ENCODE measurements around the gene KCTD13. TPM values are rescaled to one million over a fixed set of nuclear protein-coding genes. Genes with fewer than 3 reads are reported as not detected.
"Not testable (repeated sequence)": the region's sequence is repeated elsewhere in the genome, so short reads cannot be mapped to it uniquely, and the experiment has no call there.

Gene KCTD13
- total RNA-seq, 1 donor from 2014 or later, result 4.2 TPM

DNA sequence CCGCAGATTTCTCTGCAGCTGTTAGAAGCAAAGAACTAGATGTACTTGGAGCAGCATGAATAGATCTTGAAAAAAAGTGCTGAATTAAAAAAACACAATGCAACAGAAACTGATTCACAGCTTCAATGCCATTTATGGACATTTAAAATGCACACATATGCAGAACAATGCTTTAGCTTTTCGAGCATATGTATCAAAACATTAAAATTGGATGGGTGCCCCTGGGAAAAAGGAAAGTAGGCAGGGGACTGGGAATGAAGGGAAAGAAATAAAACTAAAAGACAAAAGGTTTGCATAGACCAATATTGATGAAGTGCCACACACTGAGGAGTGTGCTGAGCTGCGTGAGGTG, 5.0 kb downstream of the KCTD13 start:
- Histone ChIP-seq H3K9ac (ENCODE audit: low read depth in 1 of 3, low read length in 3 of 3) (no peak overlapping the region), H3K4me3 (ENCODE audit: low read length in 3 of 3) (no peak overlapping the region), H3K27me3 (ENCODE audit: control insufficient read depth in 3 of 3, insufficient read depth in 3 of 3, low read length in 3 of 3) (no peaks in the 10 kb centered on the region), H3K9me3 (ENCODE audit: control insufficient read depth in 3 of 3, low read length in 3 of 3) (no peaks in the 10 kb centered on the region), H3K4me1 (ENCODE audit: control insufficient read depth in 3 of 3, insufficient read depth in 3 of 3, low read length in 3 of 3) (peaks cover 7 to 17% (median 9%) of the 10 kb centered on the region in 3 donors), H3K36me3 (ENCODE audit: control insufficient read depth in 3 of 3, insufficient read depth in 3 of 3, low read length in 3 of 3) (peaks cover 5 to 17% (median 16%) of the 10 kb centered on the region in 3 donors), H3K27ac (ENCODE audit: low read depth, low read length) (no peak overlapping the region)

GRCh38 chr16:29920288-29921033, 5.6 kb downstream of the KCTD13 start:
- Histone ChIP-seq H3K27ac (ENCODE audit: low read depth, low read length) (no peak overlapping the region), H3K36me3 (ENCODE audit: control insufficient read depth in 3 of 3, insufficient read depth in 3 of 3, low read length in 3 of 3) (peaks cover 5 to 17% (median 16%) of the 10 kb centered on the region in 3 donors), H3K9ac (ENCODE audit: low read depth in 1 of 3, low read length in 3 of 3) (no peak overlapping the region), H3K4me1 (ENCODE audit: control insufficient read depth in 3 of 3, insufficient read depth in 3 of 3, low read length in 3 of 3) (peaks cover 6 to 14% (median 9%) of the 10 kb centered on the region in 3 donors), H3K27me3 (ENCODE audit: control insufficient read depth in 3 of 3, insufficient read depth in 3 of 3, low read length in 3 of 3) (no peaks in the 10 kb centered on the region), H3K9me3 (ENCODE audit: control insufficient read depth in 3 of 3, low read length in 3 of 3) (no peaks in the 10 kb centered on the region), H3K4me3 (ENCODE audit: low read length in 3 of 3) (no peak overlapping the region)

GRCh38 chr16:29916979-29917378, 9.0 kb downstream of the KCTD13 start:
- Histone ChIP-seq H3K27me3 (ENCODE audit: control insufficient read depth in 3 of 3, insufficient read depth in 3 of 3, low read length in 3 of 3) (no peaks in the 10 kb centered on the region), H3K9ac (ENCODE audit: low read depth in 1 of 3, low read length in 3 of 3) (no peak overlapping the region), H3K4me1 (ENCODE audit: control insufficient read depth in 3 of 3, insufficient read depth in 3 of 3, low read length in 3 of 3) (no peaks in the 10 kb centered on the region), H3K9me3 (ENCODE audit: control insufficient read depth in 3 of 3, low read length in 3 of 3) (no peaks in the 10 kb centered on the region), H3K36me3 (ENCODE audit: control insufficient read depth in 3 of 3, insufficient read depth in 3 of 3, low read length in 3 of 3) (peaks cover 2 to 16% (median 10%) of the 10 kb centered on the region in 3 donors), H3K27ac (ENCODE audit: low read depth, low read length) (no peak overlapping the region), H3K4me3 (ENCODE audit: low read length in 3 of 3) (no peak overlapping the region)

GRCh38 chr16:29915590-29916247, 10.3 kb downstream of the KCTD13 start:
- H3K36me3 ChIP-seq (ENCODE audit: control insufficient read depth in 3 of 3, insufficient read depth in 3 of 3, low read length in 3 of 3), result peaks cover 2 to 10% (median 8%) of the 10 kb centered on the region in 3 donors
- H3K27me3 ChIP-seq (ENCODE audit: control insufficient read depth in 3 of 3, insufficient read depth in 3 of 3, low read length in 3 of 3), result peaks cover 0 to 2% (median 0%) of the 10 kb centered on the region in 3 donors
- H3K4me1 ChIP-seq (ENCODE audit: control insufficient read depth in 3 of 3, insufficient read depth in 3 of 3, low read length in 3 of 3), result no peaks in the 10 kb centered on the region
- H3K9me3 ChIP-seq (ENCODE audit: control insufficient read depth in 3 of 3, low read length in 3 of 3), result no peaks in the 10 kb centered on the region
- no peak overlapping the region for H3K9ac ChIP-seq (ENCODE audit: low read depth in 1 of 3, low read length in 3 of 3)
- H3K4me3 ChIP-seq (ENCODE audit: low read length in 3 of 3), result no peak overlapping the region
- no peak overlapping the region for H3K27ac ChIP-seq (ENCODE audit: low read depth, low read length)

- H3K9ac ChIP-seq (ENCODE audit: low read depth in 1 of 3, low read length in 3 of 3), result no peak overlapping the region
- no peak overlapping the region for H3K4me3 ChIP-seq (ENCODE audit: low read length in 3 of 3)
- H3K27ac ChIP-seq (ENCODE audit: low read depth, low read length), result no peak overlapping the region
- H3K27me3 ChIP-seq (ENCODE audit: control insufficient read depth in 3 of 3, insufficient read depth in 3 of 3, low read length in 3 of 3), result peaks cover 0 to 2% (median 0%) of the 10 kb centered on the region in 3 donors
- no peaks in the 10 kb centered on the region for H3K9me3 ChIP-seq (ENCODE audit: control insufficient read depth in 3 of 3, low read length in 3 of 3)
- H3K4me1 ChIP-seq (ENCODE audit: control insufficient read depth in 3 of 3, insufficient read depth in 3 of 3, low read length in 3 of 3), result no peaks in the 10 kb centered on the region
- H3K36me3 ChIP-seq (ENCODE audit: control insufficient read depth in 3 of 3, insufficient read depth in 3 of 3, low read length in 3 of 3), result peaks cover 0 to 4% (median 2%) of the 10 kb centered on the region in 3 donors
Measured at GRCh38 chr16:29913514-29913913, 12.5 kb downstream of the KCTD13 start.

- no peaks in the 10 kb centered on the region for H3K4me1 ChIP-seq (ENCODE audit: control insufficient read depth in 3 of 3, insufficient read depth in 3 of 3, low read length in 3 of 3)
- H3K27me3 ChIP-seq (ENCODE audit: control insufficient read depth in 3 of 3, insufficient read depth in 3 of 3, low read length in 3 of 3), result peaks cover 0 to 2% (median 0%) of the 10 kb centered on the region in 3 donors
- no peak overlapping the region for H3K9ac ChIP-seq (ENCODE audit: low read depth in 1 of 3, low read length in 3 of 3)
- H3K9me3 ChIP-seq (ENCODE audit: control insufficient read depth in 3 of 3, low read length in 3 of 3), result no peaks in the 10 kb centered on the region
- H3K27ac ChIP-seq (ENCODE audit: low read depth, low read length), result no peak overlapping the region
- H3K4me3 ChIP-seq (ENCODE audit: low read length in 3 of 3), result no peak overlapping the region
- peaks cover 0 to 4% (median 2%) of the 10 kb centered on the region in 3 donors for H3K36me3 ChIP-seq (ENCODE audit: control insufficient read depth in 3 of 3, insufficient read depth in 3 of 3, low read length in 3 of 3)
Measured at GRCh38 chr16:29912087-29912486, 13.9 kb downstream of the KCTD13 start.

GRCh38 chr16:29911676-29912010, 14.4 kb downstream of the KCTD13 start:
- no peaks in the 10 kb centered on the region for H3K4me1 ChIP-seq (ENCODE audit: control insufficient read depth in 3 of 3, insufficient read depth in 3 of 3, low read length in 3 of 3)
- H3K36me3 ChIP-seq (ENCODE audit: control insufficient read depth in 3 of 3, insufficient read depth in 3 of 3, low read length in 3 of 3), result peaks cover 0 to 2% (median under 1%) of the 10 kb centered on the region in 3 donors
- no peak overlapping the region for H3K4me3 ChIP-seq (ENCODE audit: low read length in 3 of 3)
- H3K27ac ChIP-seq (ENCODE audit: low read depth, low read length), result no peak overlapping the region
- no peaks in the 10 kb centered on the region for H3K9me3 ChIP-seq (ENCODE audit: control insufficient read depth in 3 of 3, low read length in 3 of 3)
- no peak overlapping the region for H3K9ac ChIP-seq (ENCODE audit: low read depth in 1 of 3, low read length in 3 of 3)
- H3K27me3 ChIP-seq (ENCODE audit: control insufficient read depth in 3 of 3, insufficient read depth in 3 of 3, low read length in 3 of 3), result peaks cover 0 to 2% (median 0%) of the 10 kb centered on the region in 3 donors

- Histone ChIP-seq H3K9ac (ENCODE audit: low read depth in 1 of 3, low read length in 3 of 3) (no peak overlapping the region), H3K4me3 (ENCODE audit: low read length in 3 of 3) (no peak overlapping the region), H3K4me1 (ENCODE audit: control insufficient read depth in 3 of 3, insufficient read depth in 3 of 3, low read length in 3 of 3) (no peaks in the 10 kb centered on the region), H3K36me3 (ENCODE audit: control insufficient read depth in 3 of 3, insufficient read depth in 3 of 3, low read length in 3 of 3) (peaks cover 0 to 2% (median 0%) of the 10 kb centered on the region in 3 donors), H3K27me3 (ENCODE audit: control insufficient read depth in 3 of 3, insufficient read depth in 3 of 3, low read length in 3 of 3) (peaks cover 0 to 2% (median 0%) of the 10 kb centered on the region in 3 donors), H3K27ac (ENCODE audit: low read depth, low read length) (no peak overlapping the region), H3K9me3 (ENCODE audit: control insufficient read depth in 3 of 3, low read length in 3 of 3) (no peaks in the 10 kb centered on the region)
Measured at GRCh38 chr16:29910819-29911675, 15.0 kb downstream of the KCTD13 start.

- H3K9me3 ChIP-seq (ENCODE audit: control insufficient read depth in 3 of 3, low read length in 3 of 3); H3K4me3 ChIP-seq (ENCODE audit: low read length in 3 of 3); H3K36me3 ChIP-seq (ENCODE audit: control insufficient read depth in 3 of 3, insufficient read depth in 3 of 3, low read length in 3 of 3); H3K4me1 ChIP-seq (ENCODE audit: control insufficient read depth in 3 of 3, insufficient read depth in 3 of 3, low read length in 3 of 3); H3K9ac ChIP-seq (ENCODE audit: low read depth in 1 of 3, low read length in 3 of 3); H3K27me3 ChIP-seq (ENCODE audit: control insufficient read depth in 3 of 3, insufficient read depth in 3 of 3, low read length in 3 of 3); H3K27ac ChIP-seq (ENCODE audit: low read depth, low read length): not testable (repeated sequence)
Measured at GRCh38 chr16:29909851-29910250, 16.2 kb downstream of the KCTD13 start.
